RCC 7860 (cell line): ENCODE results near the gene ZNF764.
"Not testable (repeated sequence)": the region's sequence is repeated elsewhere in the genome, so short reads cannot be mapped to it uniquely, and the experiment has no call there.

Experiments
- DNase-seq: peaks from one replicate; pipeline ENCODE4 v3.0.0-alpha.2; 2015; ENCODE audit warnings: low spot score
- FAIRE-seq: peaks from 2 replicates; lab custom pipeline; 2012; peaks lifted over from hg19 to GRCh38; lab: Jason Lieb, UNC

ZNF764 gene

GRCh38 chr16:30551781-30552180, 6.4 kb downstream of the ZNF764 start:
- DNase-seq: no peak
- FAIRE-seq: no peak

GRCh38 chr16:30548416-30549253, 9.5 kb downstream of the ZNF764 start:
- FAIRE-seq (no peak), DNase-seq (no peak)

- no peak for FAIRE-seq
- DNase-seq: no peak
Measured at GRCh38 chr16:30546115-30546514, 12.1 kb downstream of the ZNF764 start.

- FAIRE-seq (no peak), DNase-seq (no peak)
Measured at GRCh38 chr16:30543067-30543466, 15.1 kb downstream of the ZNF764 start.

- no peak for FAIRE-seq
Measured at GRCh38 chr16:30541502-30542329, 16.5 kb downstream of the ZNF764 start.

GRCh38 chr16:30540916-30541464, 17.2 kb downstream of the ZNF764 start:
- not testable (repeated sequence) for FAIRE-seq

More at GRCh38 chr16:30541502-30542329, 16.5 kb downstream of the ZNF764 start:
- no peak for DNase-seq

GRCh38 chr16:30539986-30540526, 18.1 kb downstream of the ZNF764 start:
- not testable (repeated sequence) for DNase-seq, FAIRE-seq

More at GRCh38 chr16:30540916-30541464, 17.2 kb downstream of the ZNF764 start:
- DNase-seq: not testable (repeated sequence)

GRCh38 chr16:30539000-30539964, 18.9 kb downstream of the ZNF764 start:
- FAIRE-seq: no peak
- DNase-seq: no peak

- DNase-seq, FAIRE-seq: not testable (repeated sequence)
Measured at GRCh38 chr16:30536391-30537024, 21.7 kb downstream of the ZNF764 start.

- no peak for FAIRE-seq
- DNase-seq: no peak
Measured at GRCh38 chr16:30535777-30536190, 22.4 kb downstream of the ZNF764 start.

- FAIRE-seq (no peak), DNase-seq (no peak)
Measured at GRCh38 chr16:30535106-30535776, 22.9 kb downstream of the ZNF764 start.

- DNase-seq: peak; percentile 45
- FAIRE-seq: no peak
Measured at GRCh38 chr16:30534368-30535105, 23.6 kb downstream of the ZNF764 start, which contains the start of gene ZNF747. ZNF747 (minus strand) TSS chr16:30534858; CDS start chr16:30534679, 179 bp downstream.

GRCh38 chr16:30533748-30534367, 24.3 kb downstream of the ZNF764 start:
- DNase-seq (no peak), FAIRE-seq (no peak)

- no peak for DNase-seq
- no peak for FAIRE-seq
Measured at GRCh38 chr16:30533146-30533522, 25.0 kb downstream of the ZNF764 start.

- FAIRE-seq (no peak), DNase-seq (no peak)
Measured at GRCh38 chr16:30532285-30533145, 25.7 kb downstream of the ZNF764 start.

GRCh38 chr16:30530163-30531037, 27.8 kb downstream of the ZNF764 start:
- DNase-seq: no peak
- FAIRE-seq: no peak
